ENCODE data around the gene FBXO31. TPM values are rescaled to one million over a fixed set of nuclear protein-coding genes. Genes with fewer than 3 reads are reported as not detected.
"Not testable (repeated sequence)": the region's sequence is repeated elsewhere in the genome, so short reads cannot be mapped to it uniquely, and the experiment has no call there.

Gene FBXO31
- total RNA-seq, 1 experiment from 2014 or later: 40.4 TPM

DNA sequence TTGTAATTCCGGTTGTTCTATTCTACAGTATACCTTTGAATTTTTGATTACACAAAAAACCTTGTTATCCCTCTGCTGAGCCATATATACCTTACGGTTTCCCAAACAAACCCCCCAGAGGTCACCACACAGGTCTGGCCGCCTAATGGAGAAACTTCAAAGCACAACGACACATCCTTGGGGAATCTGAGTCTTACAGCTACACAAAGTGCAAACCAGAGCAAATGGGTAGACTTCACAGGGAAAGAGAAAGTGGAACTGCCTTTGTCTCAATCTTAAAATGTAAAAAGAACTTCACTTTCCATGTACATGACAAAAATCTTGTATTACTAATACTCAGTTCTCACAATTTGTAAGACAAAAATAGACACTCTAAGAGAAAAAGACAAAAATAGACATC is 2.7 kb downstream of the FBXO31 start:
- BruUV-seq (replicated peaks): TSS peak; percentile 36
- TF ChIP-seq, protein P1, sequence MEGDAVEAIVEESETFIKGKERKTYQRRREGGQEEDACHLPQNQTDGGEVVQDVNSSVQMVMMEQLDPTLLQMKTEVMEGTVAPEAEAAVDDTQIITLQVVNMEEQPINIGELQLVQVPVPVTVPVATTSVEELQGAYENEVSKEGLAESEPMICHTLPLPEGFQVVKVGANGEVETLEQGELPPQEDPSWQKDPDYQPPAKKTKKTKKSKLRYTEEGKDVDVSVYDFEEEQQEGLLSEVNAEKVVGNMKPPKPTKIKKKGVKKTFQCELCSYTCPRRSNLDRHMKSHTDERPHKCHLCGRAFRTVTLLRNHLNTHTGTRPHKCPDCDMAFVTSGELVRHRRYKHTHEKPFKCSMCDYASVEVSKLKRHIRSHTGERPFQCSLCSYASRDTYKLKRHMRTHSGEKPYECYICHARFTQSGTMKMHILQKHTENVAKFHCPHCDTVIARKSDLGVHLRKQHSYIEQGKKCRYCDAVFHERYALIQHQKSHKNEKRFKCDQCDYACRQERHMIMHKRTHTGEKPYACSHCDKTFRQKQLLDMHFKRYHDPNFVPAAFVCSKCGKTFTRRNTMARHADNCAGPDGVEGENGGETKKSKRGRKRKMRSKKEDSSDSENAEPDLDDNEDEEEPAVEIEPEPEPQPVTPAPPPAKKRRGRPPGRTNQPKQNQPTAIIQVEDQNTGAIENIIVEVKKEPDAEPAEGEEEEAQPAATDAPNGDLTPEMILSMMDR (IDR thresholded peaks at IDR 0.05; ENCODE audit: unreplicated experiment): no peak
- intact Hi-C loops (cut with micrococcal nuclease; ENCODE audit: unreplicated experiment): no loop called here
- H3K36me3 Mint-ChIP-seq (ENCODE audit: insufficient read depth, unreplicated experiment): peaks cover 43% of the 10 kb centered on the region
- H3K9me3 Mint-ChIP-seq (ENCODE audit: low read depth, unreplicated experiment): no peaks in the 10 kb centered on the region
- peak overlapping the region; percentile 90 for H3K4me3 Mint-ChIP-seq (ENCODE audit: low read depth, unreplicated experiment)
- H3K27ac Mint-ChIP-seq (ENCODE audit: unreplicated experiment): peak overlapping the region; percentile 50
- DNase-seq: no peak
- H3K4me1 Mint-ChIP-seq (ENCODE audit: low read depth, unreplicated experiment): peaks cover 37% of the 10 kb centered on the region
- CTCF ChIA-PET: interaction anchor here (1.0 kb wide), 1 partner anchor 63 kb away, joined by 3 read pairs; the partner anchor contains the start of gene C16orf95
- H3K27me3 Mint-ChIP-seq (ENCODE audit: unreplicated experiment): no peaks in the 10 kb centered on the region

DNA sequence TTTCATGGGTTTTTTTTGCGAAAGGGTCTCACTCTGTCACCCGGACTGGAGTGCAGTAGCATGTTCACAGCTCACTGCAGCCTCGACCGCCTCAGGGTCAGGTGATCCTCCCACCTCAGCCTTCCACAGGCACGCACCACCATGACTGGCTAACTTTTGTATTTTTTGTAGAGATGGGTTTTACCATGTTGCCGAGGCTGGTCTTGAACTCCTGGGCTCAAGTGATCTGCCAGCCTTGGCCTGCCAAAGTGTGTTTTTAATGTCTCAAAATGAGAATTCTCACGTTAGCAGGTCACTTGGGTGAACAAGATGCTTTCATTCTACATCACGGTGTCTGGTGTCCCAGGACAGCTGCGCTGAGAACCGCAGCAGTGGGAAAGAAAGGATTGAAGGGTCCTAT is 3.2 kb downstream of the FBXO31 start:
- peaks cover 41% of the 10 kb centered on the region for H3K4me1 Mint-ChIP-seq (ENCODE audit: low read depth, unreplicated experiment)
- no peaks in the 10 kb centered on the region for H3K27me3 Mint-ChIP-seq (ENCODE audit: unreplicated experiment)

DNA sequence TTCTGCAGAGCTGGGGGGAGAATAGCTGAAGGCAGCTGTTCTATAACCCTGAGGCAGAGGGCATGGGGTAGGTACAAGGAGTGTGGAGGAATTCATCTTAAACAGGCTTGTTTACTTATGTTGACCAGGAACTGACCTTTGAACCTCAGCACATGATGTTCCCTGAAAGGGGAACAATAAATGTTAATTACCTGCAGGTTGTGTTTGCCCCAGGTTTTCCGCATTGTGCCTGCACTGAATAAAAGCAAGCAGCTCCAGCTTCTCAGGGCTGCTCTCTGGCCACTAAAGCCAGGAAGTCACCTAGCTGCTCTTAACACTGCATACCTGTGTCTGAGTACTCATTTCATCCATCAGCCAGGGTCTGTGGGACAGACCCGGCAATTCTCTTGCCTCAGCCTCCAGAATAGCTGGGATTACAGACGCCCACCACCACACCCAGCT is 4.2 kb downstream of the FBXO31 start:
- CTCF ChIA-PET; DNase-seq; H3K27me3 Mint-ChIP-seq (ENCODE audit: unreplicated experiment); BruUV-seq (replicated peaks); intact Hi-C loops (cut with micrococcal nuclease; ENCODE audit: unreplicated experiment); H3K4me3 Mint-ChIP-seq (ENCODE audit: low read depth, unreplicated experiment); H3K27ac Mint-ChIP-seq (ENCODE audit: unreplicated experiment); H3K9me3 Mint-ChIP-seq (ENCODE audit: low read depth, unreplicated experiment): not testable (repeated sequence)
- Mint-ChIP-seq H3K36me3 (ENCODE audit: insufficient read depth, unreplicated experiment) (peaks cover 36% of the 10 kb centered on the region), H3K4me1 (ENCODE audit: low read depth, unreplicated experiment) (peaks cover 42% of the 10 kb centered on the region)

More for the DNA sequence above, 3.2 kb downstream of the FBXO31 start:
- TF ChIP-seq, protein P1 (IDR thresholded peaks at IDR 0.05; ENCODE audit: unreplicated experiment): no peak
- Mint-ChIP-seq H3K36me3 (ENCODE audit: insufficient read depth, unreplicated experiment) (peaks cover 43% of the 10 kb centered on the region), H3K9me3 (ENCODE audit: low read depth, unreplicated experiment) (no peaks in the 10 kb centered on the region), H3K4me3 (ENCODE audit: low read depth, unreplicated experiment) (no peak overlapping the region), H3K27ac (ENCODE audit: unreplicated experiment) (no peak overlapping the region)
- CTCF ChIA-PET: no interaction called here
- no peak for DNase-seq
- intact Hi-C loops (cut with micrococcal nuclease; ENCODE audit: unreplicated experiment): no loop called here
- no TSS peak for BruUV-seq (replicated peaks)

DNA sequence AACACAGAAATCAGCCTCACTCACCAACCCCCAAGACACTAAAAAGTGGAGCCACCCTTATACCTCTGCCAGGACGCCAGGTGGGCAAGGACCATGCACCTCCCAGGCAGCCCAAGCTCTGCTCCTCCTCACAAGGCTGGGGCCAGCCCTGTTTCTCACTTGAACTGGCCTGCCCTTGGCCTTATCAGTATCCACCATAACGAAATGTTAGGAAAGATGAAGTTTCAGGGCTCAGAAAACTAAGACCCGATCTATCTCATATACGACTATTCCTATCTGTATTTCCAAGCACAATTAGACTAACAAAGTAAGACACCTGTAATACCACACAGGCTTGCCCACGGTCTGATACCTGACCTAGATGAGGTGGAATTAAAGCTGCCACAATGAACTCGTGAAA is 6.9 kb downstream of the FBXO31 start:
- CTCF ChIA-PET: no interaction called here
- intact Hi-C loops (cut with micrococcal nuclease; ENCODE audit: unreplicated experiment): no loop called here
- H3K9me3 Mint-ChIP-seq (ENCODE audit: low read depth, unreplicated experiment): no peaks in the 10 kb centered on the region
- H3K27me3 Mint-ChIP-seq (ENCODE audit: unreplicated experiment): no peaks in the 10 kb centered on the region
- H3K36me3 Mint-ChIP-seq (ENCODE audit: insufficient read depth, unreplicated experiment): peaks cover 14% of the 10 kb centered on the region
- BruUV-seq (replicated peaks): no TSS peak
- peaks cover 30% of the 10 kb centered on the region for H3K4me1 Mint-ChIP-seq (ENCODE audit: low read depth, unreplicated experiment)
- no peak for DNase-seq
- no peak overlapping the region for H3K27ac Mint-ChIP-seq (ENCODE audit: unreplicated experiment)
- no peak overlapping the region for H3K4me3 Mint-ChIP-seq (ENCODE audit: low read depth, unreplicated experiment)
- TF ChIP-seq, protein P1 (IDR thresholded peaks at IDR 0.05; ENCODE audit: unreplicated experiment): no peak

DNA sequence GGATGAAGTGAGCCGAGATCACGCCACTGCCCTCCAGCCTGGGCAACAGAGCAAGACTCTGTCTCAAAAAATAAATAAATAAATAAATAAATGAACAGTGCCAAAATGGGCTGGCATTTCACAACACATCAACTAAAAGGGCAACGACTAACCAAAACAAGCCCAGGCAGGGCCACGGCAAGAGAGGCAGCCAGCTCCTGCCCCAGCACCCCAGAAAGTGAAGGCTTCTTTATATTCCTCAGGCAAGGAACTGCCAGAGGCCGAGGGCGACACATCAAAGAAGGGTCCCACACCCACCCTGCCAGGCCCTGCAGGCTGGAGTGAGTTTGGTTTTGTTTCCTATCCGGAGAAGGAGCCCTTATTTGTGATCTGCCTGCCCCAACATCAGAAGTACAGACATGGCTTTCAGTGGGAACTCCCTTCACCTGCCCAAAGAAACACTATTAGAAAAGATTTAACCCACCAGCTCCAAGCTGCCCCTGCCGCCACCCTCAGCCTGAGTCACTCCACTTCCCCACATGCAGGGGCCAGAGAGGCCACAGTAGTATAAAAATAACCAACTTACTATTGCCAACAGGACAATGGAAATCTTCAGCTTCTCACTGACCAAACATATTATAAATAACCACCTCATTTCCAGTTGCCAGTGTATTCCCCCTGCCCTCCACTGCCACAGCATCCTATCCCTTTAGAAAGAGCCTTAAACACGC is 8.0 kb downstream of the FBXO31 start:
- TF ChIP-seq, protein P1 (IDR thresholded peaks at IDR 0.05; ENCODE audit: unreplicated experiment): no peak
- CTCF ChIA-PET: no interaction called here
- Mint-ChIP-seq H3K36me3 (ENCODE audit: insufficient read depth, unreplicated experiment) (peaks cover 14% of the 10 kb centered on the region), H3K4me1 (ENCODE audit: low read depth, unreplicated experiment) (peaks cover 19% of the 10 kb centered on the region), H3K4me3 (ENCODE audit: low read depth, unreplicated experiment) (no peak overlapping the region), H3K9me3 (ENCODE audit: low read depth, unreplicated experiment) (no peaks in the 10 kb centered on the region), H3K27me3 (ENCODE audit: unreplicated experiment) (no peaks in the 10 kb centered on the region), H3K27ac (ENCODE audit: unreplicated experiment) (no peak overlapping the region)
- intact Hi-C loops (cut with micrococcal nuclease; ENCODE audit: unreplicated experiment): no loop called here
- no TSS peak for BruUV-seq (replicated peaks)
- no peak for DNase-seq
